HEK293 (cell line): ENCODE data around the gene SH3BP5.

Experiments
- MZF1 ChIP-seq: fragments of 450-650 bp; formaldehyde crosslinking; IDR thresholded peaks from 2 replicates; pipeline ENCODE4 v1.5.1; 2017; ENCODE audit warnings: missing biosample characterization, missing genetic modification characterization, borderline replicate concordance
- OVOL3 ChIP-seq: fragments of 450-650 bp; formaldehyde crosslinking; IDR thresholded peaks from 2 replicates; pipeline ENCODE4 v1.5.1; 2016; ENCODE audit warnings: missing biosample characterization, missing genetic modification characterization
- PRDM1 ChIP-seq: fragments of 450-650 bp; formaldehyde crosslinking; IDR thresholded peaks from 2 replicates; pipeline ENCODE4; 2016; ENCODE audit warnings: missing biosample characterization, missing genetic modification characterization
- SP2 ChIP-seq: fragments of 450-650 bp; formaldehyde crosslinking; IDR thresholded peaks from 2 replicates; pipeline ENCODE4 v1.5.1; 2016; ENCODE audit warnings: missing biosample characterization, missing genetic modification characterization
- SP7 ChIP-seq: fragments of 450-650 bp; formaldehyde crosslinking; IDR thresholded peaks from 2 replicates; pipeline ENCODE4 v1.5.1; 2016; ENCODE audit warnings: missing biosample characterization, missing genetic modification characterization
- TRIM28 ChIP-seq: IDR thresholded peaks from 2 replicates; pipeline ENCODE4 v1.6.1; 2011; ENCODE audit warnings: low read length, control low read depth, borderline replicate concordance
- YY2 ChIP-seq: fragments of 450-650 bp; formaldehyde crosslinking; IDR thresholded peaks from 2 replicates; pipeline ENCODE4 v1.5.1; 2016; ENCODE audit warnings: missing biosample characterization, missing genetic modification characterization
- ZFP37 ChIP-seq: fragments of 450-650 bp; formaldehyde crosslinking; IDR thresholded peaks from 2 replicates; pipeline ENCODE4 v1.5.1; 2016; ENCODE audit warnings: missing biosample characterization, missing genetic modification characterization
- ZNF133 ChIP-seq: fragments of 450-650 bp; formaldehyde crosslinking; IDR thresholded peaks from 2 replicates; pipeline ENCODE4 v1.5.1; 2016; ENCODE audit warnings: missing biosample characterization, missing genetic modification characterization
- ZNF148 ChIP-seq: fragments of 450-650 bp; formaldehyde crosslinking; IDR thresholded peaks from 2 replicates; pipeline ENCODE4 v1.5.0; 2017; ENCODE audit warnings: missing biosample characterization, missing genetic modification characterization, borderline replicate concordance
- ZNF16 ChIP-seq: fragments of 450-650 bp; formaldehyde crosslinking; IDR thresholded peaks from 2 replicates; pipeline ENCODE4 v1.5.1; 2016; ENCODE audit warnings: low read depth, missing biosample characterization, missing genetic modification characterization
- ZNF175 ChIP-seq: fragments of 450-650 bp; formaldehyde crosslinking; IDR thresholded peaks from 2 replicates; pipeline ENCODE4 v1.5.1; 2016; ENCODE audit warnings: missing biosample characterization, missing genetic modification characterization
- ZNF24 ChIP-seq: fragments of 450-650 bp; formaldehyde crosslinking; IDR thresholded peaks from 2 replicates; pipeline ENCODE4 v1.5.1; 2016; ENCODE audit warnings: missing biosample characterization, missing genetic modification characterization
- ZNF302 ChIP-seq: fragments of 450-650 bp; formaldehyde crosslinking; IDR thresholded peaks from 2 replicates; pipeline ENCODE4 v1.5.1; 2016; ENCODE audit warnings: missing biosample characterization, missing genetic modification characterization, low read depth
- ZNF362 ChIP-seq: fragments of 450-650 bp; formaldehyde crosslinking; IDR thresholded peaks from 2 replicates; pipeline ENCODE4 v1.5.1; 2016; ENCODE audit warnings: missing biosample characterization, missing genetic modification characterization
- ZNF518A ChIP-seq: fragments of 450-650 bp; formaldehyde crosslinking; conservative IDR thresholded peaks from 2 replicates; pipeline ENCODE4 v1.5.1; 2016; ENCODE audit warnings: low read depth, missing biosample characterization, missing genetic modification characterization
- ZNF530 ChIP-seq: fragments of 450-650 bp; formaldehyde crosslinking; IDR thresholded peaks from 2 replicates; pipeline ENCODE4 v1.5.1; 2016; ENCODE audit warnings: low read depth, missing biosample characterization, missing genetic modification characterization
- ZNF549 ChIP-seq: fragments of 450-650 bp; IDR thresholded peaks from 2 replicates; pipeline ENCODE4 v1.5.1; 2018; ENCODE audit warnings: missing biosample characterization, missing genetic modification characterization, mild to moderate bottlenecking, inconsistent platforms, moderate library complexity
- ZNF571 ChIP-seq: fragments of 450-650 bp; formaldehyde crosslinking; IDR thresholded peaks from 2 replicates; pipeline ENCODE4 v1.5.0; 2017; ENCODE audit warnings: missing biosample characterization, missing genetic modification characterization
- ZNF585B ChIP-seq: fragments of 450-650 bp; formaldehyde crosslinking; IDR thresholded peaks from 2 replicates; pipeline ENCODE4 v1.5.1; 2016; ENCODE audit warnings: missing biosample characterization, missing genetic modification characterization
- ZNF629 ChIP-seq: fragments of 450-650 bp; formaldehyde crosslinking; IDR thresholded peaks from 2 replicates; pipeline ENCODE4 v1.5.1; 2017; ENCODE audit warnings: missing biosample characterization, missing genetic modification characterization
- ZNF792 ChIP-seq: fragments of 450-650 bp; formaldehyde crosslinking; IDR thresholded peaks from 2 replicates; pipeline ENCODE4 v1.5.1; 2016; ENCODE audit warnings: missing biosample characterization, missing genetic modification characterization
- ZNF830 ChIP-seq: fragments of 450-650 bp; IDR thresholded peaks from 2 replicates; pipeline ENCODE4 v1.5.0; 2018; ENCODE audit warnings: missing biosample characterization, missing genetic modification characterization, low read depth, mild to moderate bottlenecking, moderate library complexity
- TF ChIP-seq, protein P1 (sequence below): fragments of 450-650 bp; formaldehyde crosslinking; IDR thresholded peaks from 2 replicates; pipeline ENCODE4 v1.5.1; 2016; ENCODE audit warnings: missing biosample characterization, missing genetic modification characterization, low read depth
- TF ChIP-seq, protein P2 (sequence below): fragments of 450-650 bp; formaldehyde crosslinking; IDR thresholded peaks from 2 replicates; pipeline ENCODE4 v1.5.1; 2016; ENCODE audit warnings: missing biosample characterization, missing genetic modification characterization
- TF ChIP-seq, protein P3 (sequence below): fragments of 450-650 bp; formaldehyde crosslinking; IDR thresholded peaks from 2 replicates; pipeline ENCODE4 v1.5.1; 2016; ENCODE audit warnings: missing biosample characterization, missing genetic modification characterization

Gene SH3BP5

DNA sequence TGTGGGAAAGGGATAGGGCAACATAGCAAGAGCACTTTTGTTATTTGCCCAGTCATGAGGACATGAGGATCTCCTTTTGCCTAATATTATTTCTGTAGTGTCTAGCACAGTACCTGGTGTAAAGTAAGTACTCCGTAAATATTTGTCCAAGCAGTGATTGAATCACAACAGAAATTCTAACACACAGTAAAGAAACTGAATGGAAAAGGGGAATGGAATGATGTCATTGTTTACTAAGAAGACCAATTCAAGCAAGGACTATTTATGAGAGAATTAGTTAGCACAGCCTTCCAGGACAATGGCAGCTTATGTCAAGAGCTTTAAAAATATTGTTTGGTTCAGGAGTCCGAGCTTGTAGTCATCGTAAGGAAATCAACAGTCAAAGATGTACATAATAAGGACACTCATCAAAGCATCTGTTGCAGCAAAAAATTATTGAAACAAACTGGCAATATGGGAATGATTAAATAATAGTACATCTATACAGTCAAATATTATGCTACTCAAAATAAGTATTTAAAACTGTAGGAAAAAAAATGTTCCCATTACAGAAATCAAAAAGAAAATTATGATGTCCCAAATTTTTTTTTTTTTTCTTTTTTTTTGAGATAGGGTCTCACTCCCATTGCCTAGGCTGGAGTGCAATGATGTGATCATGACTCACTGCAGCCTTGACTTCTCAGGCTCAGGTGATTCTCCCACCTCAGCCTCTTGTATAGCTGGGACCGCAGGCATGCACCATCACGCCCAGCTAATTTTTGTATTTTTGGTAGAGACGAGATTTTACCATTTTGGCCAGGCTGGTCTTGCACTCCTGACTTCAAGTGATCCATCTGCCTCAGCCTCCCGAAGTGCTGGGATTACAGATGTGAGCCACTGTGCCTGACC lies 108.5 kb downstream of the SH3BP5 start (continued):
- peak; percentile 82 for TF ChIP-seq ZNF629
- no peak for TF ChIP-seq SP2 (tag by site-specific recombination)
- TF ChIP-seq YY2 = no peak
- 0 out of 2 replicates have a peak, but pooled peaks have one; percentile 62 for TF ChIP-seq ZNF24
- peak; percentile 62; the same call in 1 of the 2 replicates for TF ChIP-seq PRDM1
- no peak for TF ChIP-seq ZNF133 (tag by site-specific recombination)
- TF ChIP-seq, protein P1, sequence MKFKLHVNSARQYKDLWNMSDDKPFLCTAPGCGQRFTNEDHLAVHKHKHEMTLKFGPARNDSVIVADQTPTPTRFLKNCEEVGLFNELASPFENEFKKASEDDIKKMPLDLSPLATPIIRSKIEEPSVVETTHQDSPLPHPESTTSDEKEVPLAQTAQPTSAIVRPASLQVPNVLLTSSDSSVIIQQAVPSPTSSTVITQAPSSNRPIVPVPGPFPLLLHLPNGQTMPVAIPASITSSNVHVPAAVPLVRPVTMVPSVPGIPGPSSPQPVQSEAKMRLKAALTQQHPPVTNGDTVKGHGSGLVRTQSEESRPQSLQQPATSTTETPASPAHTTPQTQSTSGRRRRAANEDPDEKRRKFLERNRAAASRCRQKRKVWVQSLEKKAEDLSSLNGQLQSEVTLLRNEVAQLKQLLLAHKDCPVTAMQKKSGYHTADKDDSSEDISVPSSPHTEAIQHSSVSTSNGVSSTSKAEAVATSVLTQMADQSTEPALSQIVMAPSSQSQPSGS (tag by site-specific recombination) = peak; percentile 95
- TF ChIP-seq ZNF792 (tag by site-specific recombination) = no peak
- 0 out of 2 replicates have a peak, but pooled peaks have one; percentile 44 for TF ChIP-seq MZF1 (tag by site-specific recombination)
- no peak for TF ChIP-seq ZFP37 (tag by site-specific recombination)
- TF ChIP-seq ZNF518A (tag by site-specific recombination) = no peak
- TF ChIP-seq ZNF549 (tag by site-specific recombination) = no peak
- no peak for TF ChIP-seq OVOL3
- peak; percentile 91 for TF ChIP-seq ZNF362 (tag by site-specific recombination)
- no peak for TF ChIP-seq ZNF16 (tag by site-specific recombination)
- no peak for TF ChIP-seq ZNF175
- TF ChIP-seq, protein P2, sequence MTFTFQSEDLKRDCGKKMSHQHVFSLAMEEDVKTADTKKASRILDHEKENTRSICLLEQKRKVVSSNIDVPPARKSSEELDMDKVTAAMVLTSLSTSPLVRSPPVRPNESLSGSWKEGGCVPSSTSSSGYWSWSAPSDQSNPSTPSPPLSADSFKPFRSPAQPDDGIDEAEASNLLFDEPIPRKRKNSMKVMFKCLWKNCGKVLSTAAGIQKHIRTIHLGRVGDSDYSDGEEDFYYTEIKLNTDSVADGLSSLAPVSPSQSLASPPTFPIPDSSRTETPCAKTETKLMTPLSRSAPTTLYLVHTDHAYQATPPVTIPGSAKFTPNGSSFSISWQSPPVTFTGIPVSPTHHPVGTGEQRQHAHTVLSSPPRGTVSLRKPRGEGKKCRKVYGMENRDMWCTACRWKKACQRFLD (tag by site-specific recombination) = no peak
- no peak for TF ChIP-seq ZNF302 (tag by site-specific recombination)
- TF ChIP-seq ZNF585B (tag by site-specific recombination) = no peak
- peak; percentile 78 for TF ChIP-seq SP7
- no peak for TF ChIP-seq TRIM28
- TF ChIP-seq, protein P3, sequence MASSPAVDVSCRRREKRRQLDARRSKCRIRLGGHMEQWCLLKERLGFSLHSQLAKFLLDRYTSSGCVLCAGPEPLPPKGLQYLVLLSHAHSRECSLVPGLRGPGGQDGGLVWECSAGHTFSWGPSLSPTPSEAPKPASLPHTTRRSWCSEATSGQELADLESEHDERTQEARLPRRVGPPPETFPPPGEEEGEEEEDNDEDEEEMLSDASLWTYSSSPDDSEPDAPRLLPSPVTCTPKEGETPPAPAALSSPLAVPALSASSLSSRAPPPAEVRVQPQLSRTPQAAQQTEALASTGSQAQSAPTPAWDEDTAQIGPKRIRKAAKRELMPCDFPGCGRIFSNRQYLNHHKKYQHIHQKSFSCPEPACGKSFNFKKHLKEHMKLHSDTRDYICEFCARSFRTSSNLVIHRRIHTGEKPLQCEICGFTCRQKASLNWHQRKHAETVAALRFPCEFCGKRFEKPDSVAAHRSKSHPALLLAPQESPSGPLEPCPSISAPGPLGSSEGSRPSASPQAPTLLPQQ (tag by site-specific recombination) = 0 out of 2 replicates have a peak, but pooled peaks have one; percentile 46
- no peak for TF ChIP-seq ZNF530 (tag by site-specific recombination)
- no peak for TF ChIP-seq ZNF148 (tag by site-specific recombination)
- no peak for TF ChIP-seq ZNF830 (tag by site-specific recombination)
- no peak for TF ChIP-seq ZNF571
